Measurements from ENCODE around the gene PDZD4. TPM values are rescaled to one million over a fixed set of nuclear protein-coding genes. Genes with fewer than 3 reads are reported as not detected.

PDZD4 gene
- total and polyA plus RNA-seq, 8 donors: 2.1 to 11.1 (median 5.2) TPM

- TF ChIP-seq EP300 (IDR thresholded peaks at IDR 0.05): no peak
- Histone ChIP-seq H3K27me3 (no peaks in the 10 kb centered on the region), H3K4me3 (no peak overlapping the region), H3K4me1 (peaks cover 5 to 14% (median 10%) of the 10 kb centered on the region in 4 donors), H3K9me3 (peaks cover 0 to 31% (median 11%) of the 10 kb centered on the region in 4 donors), H3K36me3 (peaks cover 4 to 37% (median 29%) of the 10 kb centered on the region in 4 donors), H3K27ac (no peak overlapping the region)
- 74 to 86% (median 79%) methylated on average over 7 of the region's 7 CpGs for WGBS, 5 donors
- no peak for DNase-seq
- intact Hi-C loops (cut with DNase I; ENCODE audit: low total_unique reads): no loop called here
Observed at GRCh38 chrX:153800746-153801145, 29.6 kb downstream of the PDZD4 start.

GRCh38 chrX:153800177-153800722, 30.1 kb downstream of the PDZD4 start:
- H3K4me1 ChIP-seq: peaks cover 10 to 19% (median 15%) of the 10 kb centered on the region in 4 donors
- DNase-seq: no peak
- no peaks in the 10 kb centered on the region for H3K27me3 ChIP-seq
- intact Hi-C loops (cut with DNase I; ENCODE audit: low total_unique reads): no loop called here
- no peak overlapping the region for H3K27ac ChIP-seq
- peaks cover 0 to 36% (median 13%) of the 10 kb centered on the region in 4 donors for H3K9me3 ChIP-seq
- TF ChIP-seq CTCF (IDR thresholded peaks at IDR 0.05) (no peak), EP300 (IDR thresholded peaks at IDR 0.05) (no peak), POLR2A (IDR thresholded peaks at IDR 0.05) (no peak), POLR2AphosphoS5 (IDR thresholded peaks at IDR 0.05) (no peak)
- H3K4me3 ChIP-seq: no peak overlapping the region
- peaks cover 4 to 37% (median 29%) of the 10 kb centered on the region in 4 donors for H3K36me3 ChIP-seq
- WGBS, 5 donors: 61 to 86% (median 78%) methylated on average over 7 to 16 of the region's 16 CpGs

GRCh38 chrX:153799326-153799725, 31.0 kb downstream of the PDZD4 start:
- TF ChIP-seq EP300 (IDR thresholded peaks at IDR 0.05): no peak
- TF ChIP-seq CTCF (IDR thresholded peaks at IDR 0.05): no peak
- no peak for TF ChIP-seq POLR2A (IDR thresholded peaks at IDR 0.05)
- TF ChIP-seq POLR2AphosphoS5 (IDR thresholded peaks at IDR 0.05): no peak
- H3K4me3 ChIP-seq: no peak overlapping the region
- H3K9me3 ChIP-seq: peaks cover 0 to 45% (median 18%) of the 10 kb centered on the region in 4 donors
- no peak for DNase-seq
- peaks cover 12 to 21% (median 16%) of the 10 kb centered on the region in 4 donors for H3K4me1 ChIP-seq
- peaks cover 4 to 37% (median 29%) of the 10 kb centered on the region in 4 donors for H3K36me3 ChIP-seq
- H3K27me3 ChIP-seq: no peaks in the 10 kb centered on the region
- intact Hi-C loops (cut with DNase I; ENCODE audit: low total_unique reads): no loop called here
- H3K27ac ChIP-seq: no peak overlapping the region
- WGBS, 5 donors: 91 to 100% (median 93%) methylated on average over 2 to 5 of the region's 5 CpGs

GRCh38 chrX:153797415-153798015, 32.8 kb downstream of the PDZD4 start:
- H3K9me3 ChIP-seq: peaks cover 0 to 50% (median 19%) of the 10 kb centered on the region in 4 donors
- WGBS, 5 donors: 85 to 90% (median 88%) methylated on average over 7 to 15 of the region's 15 CpGs
- H3K27ac ChIP-seq: no peak overlapping the region
- H3K27me3 ChIP-seq: no peaks in the 10 kb centered on the region
- no peak for DNase-seq
- H3K4me3 ChIP-seq: no peak overlapping the region
- intact Hi-C loops (cut with DNase I; ENCODE audit: low total_unique reads): no loop called here
- peaks cover 18 to 31% (median 26%) of the 10 kb centered on the region in 4 donors for H3K4me1 ChIP-seq
- TF ChIP-seq POLR2A (IDR thresholded peaks at IDR 0.05) (no peak), EP300 (IDR thresholded peaks at IDR 0.05) (no peak), CTCF (IDR thresholded peaks at IDR 0.05) (no peak), POLR2AphosphoS5 (IDR thresholded peaks at IDR 0.05) (no peak)
- peaks cover 4 to 33% (median 28%) of the 10 kb centered on the region in 4 donors for H3K36me3 ChIP-seq

Measured in stomach (tissue), 9 donors.